Astrocyte (in vitro differentiated cells and primary cell): Measurements from ENCODE around the gene DDIT4. TPM values are rescaled to one million over a fixed set of nuclear protein-coding genes. Genes with fewer than 3 reads are reported as not detected.

Source experiments
- DNase-seq: peaks from one replicate; pipeline ENCODE4 v3.0.0-alpha.2; 2010; ENCODE audit warnings: low read depth
- FAIRE-seq: peaks from 2 replicates; lab custom pipeline; 2011; peaks lifted over from hg19 to GRCh38; lab: Jason Lieb, UNC
- H2AFZ ChIP-seq: 2 replicates; pipeline ENCODE4 v1.6.0; 2012; ENCODE audit warnings: low read depth, low read length, inconsistent platforms
- H3K27ac ChIP-seq: 2 replicates; pipeline ENCODE4 v1.5.1; 2011; ENCODE audit warnings: low read depth, low read length, inconsistent platforms
- H3K27me3 ChIP-seq: 2 replicates; pipeline ENCODE4 v1.6.0; 2011; ENCODE audit warnings: low read length, inconsistent platforms; ENCODE audit not compliant: insufficient read depth
- H3K36me3 ChIP-seq: 2 replicates; pipeline ENCODE4 v1.5.1; 2011; ENCODE audit warnings: low read length, inconsistent platforms; ENCODE audit not compliant: insufficient read depth
- H3K4me1 ChIP-seq: 2 replicates; pipeline ENCODE4 v1.5.1; 2011; ENCODE audit warnings: low read length, inconsistent platforms; ENCODE audit not compliant: insufficient read depth
- H3K4me2 ChIP-seq: 2 replicates; pipeline ENCODE4 v1.6.0; 2012; ENCODE audit warnings: low read length, inconsistent platforms
- H3K4me3 ChIP-seq: 2 replicates; pipeline ENCODE4 v1.5.1; 2011; ENCODE audit warnings: low read depth, mild to moderate bottlenecking, low read length, inconsistent platforms; ENCODE audit not compliant: insufficient read depth
- H3K79me2 ChIP-seq: 2 replicates; pipeline ENCODE4 v1.6.0; 2012; ENCODE audit warnings: mild to moderate bottlenecking, low read length, inconsistent platforms; ENCODE audit not compliant: insufficient read depth
- H3K9ac ChIP-seq: 2 replicates; pipeline ENCODE4 v1.6.0; 2012; ENCODE audit warnings: mild to moderate bottlenecking, low read length, inconsistent platforms
- H3K9me3 ChIP-seq: 2 replicates; pipeline ENCODE4 v1.5.1; 2012; ENCODE audit warnings: low read depth, mild to moderate bottlenecking, low read length, inconsistent platforms; ENCODE audit not compliant: insufficient read depth
- H4K20me1 ChIP-seq: 2 replicates; pipeline ENCODE4 v1.6.0; 2012; ENCODE audit warnings: low read length, inconsistent platforms; ENCODE audit not compliant: insufficient read depth
- H3K27ac Mint-ChIP-seq: one replicate; pipeline ENCODE4 v1.8.0; 2021; ENCODE audit warnings: mild to moderate bottlenecking, mixed read lengths; ENCODE audit not compliant: unreplicated experiment
- H3K27me3 Mint-ChIP-seq: one replicate; pipeline ENCODE4 v1.8.0; 2021; ENCODE audit warnings: low read depth, mixed read lengths; ENCODE audit not compliant: unreplicated experiment
- H3K36me3 Mint-ChIP-seq: one replicate; pipeline ENCODE4 v1.8.0; 2021; ENCODE audit warnings: low read depth, mixed read lengths; ENCODE audit not compliant: unreplicated experiment
- H3K4me1 Mint-ChIP-seq: one replicate; pipeline ENCODE4 v1.8.0; 2021; ENCODE audit warnings: low read depth, mixed read lengths; ENCODE audit not compliant: unreplicated experiment
- H3K4me3 Mint-ChIP-seq: one replicate; pipeline ENCODE4 v1.8.0; 2021; ENCODE audit warnings: mild to moderate bottlenecking, moderate library complexity, mixed read lengths; ENCODE audit not compliant: unreplicated experiment
- H3K9me3 Mint-ChIP-seq: one replicate; pipeline ENCODE4 v1.8.0; 2021; ENCODE audit warnings: mild to moderate bottlenecking, mixed read lengths; ENCODE audit not compliant: unreplicated experiment
- EZH2 ChIP-seq: IDR thresholded peaks from 2 replicates; pipeline ENCODE4 v1.6.1; 2012; ENCODE audit warnings: mild to moderate bottlenecking, low read length, inconsistent platforms; ENCODE audit not compliant: insufficient read depth
- total RNA-seq: library from RNA; stranded (reverse); gene quantifications from 2 replicates; pipeline ENCODE4 v1.2.1, GENCODE V29; 2021
- TF ChIP-seq, protein P1 (sequence below): IDR thresholded peaks from 2 replicates; pipeline ENCODE4 v1.5.1; 2011; ENCODE audit warnings: low read depth, mild to moderate bottlenecking, inconsistent platforms, low read length, moderate library complexity; ENCODE audit not compliant: insufficient read depth

The DDIT4 gene
- total RNA-seq, 1 donor from 2014 or later = 244 TPM

DNA sequence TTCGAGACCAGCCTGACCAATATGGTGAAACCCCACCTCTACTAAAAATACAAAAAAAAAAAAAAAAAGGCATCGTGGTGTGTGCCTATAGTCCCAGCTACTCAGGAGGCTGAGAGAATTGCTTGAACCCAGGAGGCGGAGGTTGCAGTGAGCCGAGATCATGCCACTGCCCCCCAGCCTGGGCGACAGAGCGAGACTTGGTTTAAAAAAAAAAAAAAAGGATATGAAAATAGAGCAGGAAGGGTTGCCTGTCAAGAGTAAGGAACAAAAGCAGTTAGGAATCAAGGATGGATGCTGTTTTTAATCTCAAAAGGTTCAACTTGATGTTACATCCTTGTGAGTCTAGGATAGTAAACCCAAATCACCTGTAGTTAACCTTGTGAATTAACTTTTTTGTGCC lies 45.9 kb upstream of the DDIT4 start:
- Histone ChIP-seq H4K20me1 (peaks cover 5% of the 10 kb centered on the region), H3K4me2 (no peak overlapping the region), H3K9ac (no peak overlapping the region), H3K27me3 (no peaks in the 10 kb centered on the region), H3K9me3 (no peaks in the 10 kb centered on the region), H3K27ac (no peak overlapping the region), H3K36me3 (no peaks in the 10 kb centered on the region), H3K4me1 (no peaks in the 10 kb centered on the region), H3K4me3 (no peak overlapping the region), H3K79me2 (peaks cover 7% of the 10 kb centered on the region), H2AFZ (no peak overlapping the region)
- TF ChIP-seq, protein P1, sequence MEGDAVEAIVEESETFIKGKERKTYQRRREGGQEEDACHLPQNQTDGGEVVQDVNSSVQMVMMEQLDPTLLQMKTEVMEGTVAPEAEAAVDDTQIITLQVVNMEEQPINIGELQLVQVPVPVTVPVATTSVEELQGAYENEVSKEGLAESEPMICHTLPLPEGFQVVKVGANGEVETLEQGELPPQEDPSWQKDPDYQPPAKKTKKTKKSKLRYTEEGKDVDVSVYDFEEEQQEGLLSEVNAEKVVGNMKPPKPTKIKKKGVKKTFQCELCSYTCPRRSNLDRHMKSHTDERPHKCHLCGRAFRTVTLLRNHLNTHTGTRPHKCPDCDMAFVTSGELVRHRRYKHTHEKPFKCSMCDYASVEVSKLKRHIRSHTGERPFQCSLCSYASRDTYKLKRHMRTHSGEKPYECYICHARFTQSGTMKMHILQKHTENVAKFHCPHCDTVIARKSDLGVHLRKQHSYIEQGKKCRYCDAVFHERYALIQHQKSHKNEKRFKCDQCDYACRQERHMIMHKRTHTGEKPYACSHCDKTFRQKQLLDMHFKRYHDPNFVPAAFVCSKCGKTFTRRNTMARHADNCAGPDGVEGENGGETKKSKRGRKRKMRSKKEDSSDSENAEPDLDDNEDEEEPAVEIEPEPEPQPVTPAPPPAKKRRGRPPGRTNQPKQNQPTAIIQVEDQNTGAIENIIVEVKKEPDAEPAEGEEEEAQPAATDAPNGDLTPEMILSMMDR = no peak
- TF ChIP-seq EZH2 = no peak
- peaks cover 8% of the 10 kb centered on the region for H3K4me1 Mint-ChIP-seq
- no peak overlapping the region for H3K27ac Mint-ChIP-seq
- peaks cover 7% of the 10 kb centered on the region for H3K36me3 Mint-ChIP-seq
- no peaks in the 10 kb centered on the region for H3K9me3 Mint-ChIP-seq
- no peak for DNase-seq
- no peak for FAIRE-seq
- no peaks in the 10 kb centered on the region for H3K27me3 Mint-ChIP-seq
- no peak overlapping the region for H3K4me3 Mint-ChIP-seq

DNA sequence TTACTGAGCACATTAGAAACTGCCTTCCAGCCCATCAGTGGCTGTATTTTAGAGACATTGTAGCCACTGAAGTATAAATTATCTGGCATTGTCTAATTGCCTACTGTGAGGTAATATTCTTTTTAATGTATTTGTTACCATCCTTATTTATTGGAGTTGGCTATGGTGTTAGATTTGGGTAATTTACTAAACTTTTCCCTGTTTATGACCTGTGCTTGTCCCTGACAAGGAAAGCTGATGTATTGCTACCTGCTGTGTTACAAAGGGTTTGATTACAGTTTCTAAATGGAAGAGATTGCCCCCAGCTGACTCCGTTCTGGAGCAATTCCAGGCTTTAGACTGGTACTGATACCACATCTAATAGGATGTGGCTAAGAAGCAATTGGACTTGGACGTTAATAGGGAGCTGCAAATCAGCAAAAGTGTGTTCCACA lies 45.4 kb upstream of the DDIT4 start:
- no peak overlapping the region for H3K9ac ChIP-seq
- no peak overlapping the region for H3K4me2 ChIP-seq
- no peak overlapping the region for H3K27ac ChIP-seq
- Mint-ChIP-seq H3K27ac (no peak overlapping the region), H3K9me3 (no peaks in the 10 kb centered on the region), H3K27me3 (no peaks in the 10 kb centered on the region), H3K4me3 (no peak overlapping the region), H3K4me1 (peaks cover 7% of the 10 kb centered on the region), H3K36me3 (peaks cover 10% of the 10 kb centered on the region)
- FAIRE-seq (no peak), DNase-seq (no peak)
- H3K4me1 ChIP-seq = no peaks in the 10 kb centered on the region
- TF ChIP-seq, protein P1 = no peak
- peaks cover 7% of the 10 kb centered on the region for H3K79me2 ChIP-seq
- no peaks in the 10 kb centered on the region for H3K9me3 ChIP-seq
- H2AFZ ChIP-seq = no peak overlapping the region
- H4K20me1 ChIP-seq = peaks cover 5% of the 10 kb centered on the region
- no peak overlapping the region for H3K4me3 ChIP-seq
- H3K27me3 ChIP-seq = no peaks in the 10 kb centered on the region
- H3K36me3 ChIP-seq = no peaks in the 10 kb centered on the region

DNA sequence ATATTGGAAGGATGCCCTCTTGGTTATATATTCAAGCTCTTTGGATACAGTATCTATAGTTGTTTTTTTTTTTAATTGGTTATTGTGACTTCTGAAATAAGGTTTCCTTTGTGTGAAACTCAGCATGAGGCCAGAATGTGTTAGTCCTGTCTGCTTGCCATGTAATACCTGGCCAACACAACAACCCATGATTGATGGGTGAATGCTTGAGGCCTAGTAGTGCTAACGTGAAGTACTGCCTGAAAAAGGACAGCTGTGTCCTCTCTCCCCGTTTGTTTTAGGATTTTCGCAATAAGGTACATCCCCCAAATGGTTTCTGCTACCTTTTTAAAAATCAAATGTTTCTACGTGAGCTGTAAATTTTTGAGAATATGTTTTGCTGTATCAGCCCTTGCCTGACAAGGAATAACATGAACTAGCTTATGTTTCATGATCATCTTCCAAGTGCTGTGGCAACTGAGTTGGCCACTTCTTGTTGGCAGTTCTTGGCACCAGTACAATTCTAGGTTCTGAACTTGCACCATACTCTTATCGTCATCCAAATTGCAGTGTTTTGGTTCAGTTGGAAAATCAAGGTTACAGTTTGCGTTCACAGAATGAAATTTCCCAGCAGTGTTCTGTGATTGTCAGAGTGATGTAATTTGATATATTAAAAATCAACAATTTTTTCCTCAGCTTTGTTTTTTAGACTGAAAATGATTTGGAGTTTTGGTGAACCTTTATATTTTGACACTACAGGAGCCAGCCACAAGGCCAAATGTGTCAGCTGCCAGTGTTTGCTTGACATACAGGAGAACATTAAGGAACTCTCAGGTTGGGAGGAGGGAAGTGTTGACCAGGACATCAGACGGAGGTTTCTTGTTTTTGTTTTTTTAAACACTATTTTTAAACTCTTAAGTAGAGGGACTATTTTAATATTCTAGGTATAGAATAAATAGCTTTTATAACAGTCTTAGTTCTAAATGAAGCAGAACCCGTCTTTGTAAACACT lies 44.2 kb upstream of the DDIT4 start:
- DNase-seq (no peak), FAIRE-seq (no peak)
- Histone ChIP-seq H3K4me3 (no peak overlapping the region), H2AFZ (no peak overlapping the region), H3K9ac (no peak overlapping the region), H3K4me1 (no peaks in the 10 kb centered on the region), H3K4me2 (no peak overlapping the region), H3K9me3 (no peaks in the 10 kb centered on the region), H3K79me2 (peaks cover 6% of the 10 kb centered on the region), H3K36me3 (peaks cover 2% of the 10 kb centered on the region), H3K27me3 (no peaks in the 10 kb centered on the region), H4K20me1 (peaks cover 5% of the 10 kb centered on the region), H3K27ac (no peak overlapping the region)
- Mint-ChIP-seq H3K36me3 (peaks cover 10% of the 10 kb centered on the region), H3K27ac (no peak overlapping the region), H3K4me1 (no peaks in the 10 kb centered on the region), H3K9me3 (no peaks in the 10 kb centered on the region), H3K4me3 (no peak overlapping the region), H3K27me3 (no peaks in the 10 kb centered on the region)
- TF ChIP-seq, protein P1 = no peak
- TF ChIP-seq EZH2 = no peak
